HG02943 (cell line): ENCODE data around the gene YPEL1.

ENCODE experiments used
- ATAC-seq: cut with Tn5 transposase; IDR thresholded peaks from one replicate; pipeline ENCODE4 v1.9.1; 2021; ENCODE audit warnings: mild to moderate bottlenecking, low read depth, moderate library complexity; ENCODE audit not compliant: unreplicated experiment

Gene YPEL1

DNA sequence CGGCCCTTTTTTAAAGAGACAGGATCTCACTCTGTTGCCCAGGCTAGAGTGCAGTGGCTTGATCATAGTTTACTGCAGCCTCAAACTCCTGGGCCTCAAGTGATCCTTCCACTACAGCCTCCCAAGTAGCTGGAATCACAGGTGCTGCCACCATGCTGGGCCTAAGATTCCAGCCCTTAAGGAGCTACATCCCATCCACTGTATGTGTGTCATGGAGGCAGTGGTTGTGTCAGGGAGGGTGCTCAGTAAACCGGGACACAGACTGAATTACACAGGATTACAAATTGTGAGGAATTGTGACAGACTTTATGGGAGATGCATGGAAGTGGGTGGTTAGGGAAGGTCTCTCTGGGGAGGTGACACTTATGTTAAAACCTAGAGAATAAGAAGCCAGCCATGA lies 71.9 kb downstream of the YPEL1 start:
- no peak for ATAC-seq

DNA sequence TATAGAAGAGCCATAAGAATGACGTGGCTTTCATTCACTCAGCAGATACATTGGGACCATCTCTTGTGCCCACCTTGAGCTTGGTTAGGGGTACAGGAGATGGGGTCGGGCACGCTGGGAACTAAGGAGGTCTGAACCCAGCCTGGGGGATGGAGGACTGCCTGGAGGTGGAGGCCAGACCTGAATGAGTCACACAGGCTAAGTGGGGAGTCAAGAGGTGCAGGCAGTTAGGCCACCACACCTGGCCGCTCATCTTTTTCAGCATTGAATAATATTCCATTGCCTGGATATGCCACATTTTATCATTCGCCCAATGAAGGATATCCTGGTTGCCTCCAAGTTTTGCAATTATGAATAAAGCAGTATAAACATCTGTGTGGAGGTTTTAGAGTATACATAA lies 73.6 kb downstream of the YPEL1 start:
- no peak for ATAC-seq

DNA sequence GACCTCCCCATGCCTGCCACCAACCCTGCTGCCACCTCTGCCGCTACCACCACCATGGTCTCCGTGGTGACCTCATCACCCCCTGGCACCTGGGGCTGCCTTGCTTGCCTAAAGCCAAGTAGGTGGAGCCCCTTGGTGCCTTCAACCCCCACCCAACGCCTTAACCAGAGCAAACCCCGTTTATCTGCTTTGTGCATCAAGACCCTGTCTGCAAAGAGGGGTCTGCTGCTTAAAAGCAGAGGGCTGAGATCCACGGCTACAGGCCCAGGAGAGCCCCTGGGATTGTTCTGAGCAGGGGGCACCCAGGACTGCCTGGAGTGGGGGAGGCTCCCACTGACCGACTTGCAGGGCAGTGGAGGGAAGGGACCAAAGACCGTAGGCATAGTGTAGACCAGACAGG lies 74.7 kb downstream of the YPEL1 start:
- no peak for ATAC-seq

DNA sequence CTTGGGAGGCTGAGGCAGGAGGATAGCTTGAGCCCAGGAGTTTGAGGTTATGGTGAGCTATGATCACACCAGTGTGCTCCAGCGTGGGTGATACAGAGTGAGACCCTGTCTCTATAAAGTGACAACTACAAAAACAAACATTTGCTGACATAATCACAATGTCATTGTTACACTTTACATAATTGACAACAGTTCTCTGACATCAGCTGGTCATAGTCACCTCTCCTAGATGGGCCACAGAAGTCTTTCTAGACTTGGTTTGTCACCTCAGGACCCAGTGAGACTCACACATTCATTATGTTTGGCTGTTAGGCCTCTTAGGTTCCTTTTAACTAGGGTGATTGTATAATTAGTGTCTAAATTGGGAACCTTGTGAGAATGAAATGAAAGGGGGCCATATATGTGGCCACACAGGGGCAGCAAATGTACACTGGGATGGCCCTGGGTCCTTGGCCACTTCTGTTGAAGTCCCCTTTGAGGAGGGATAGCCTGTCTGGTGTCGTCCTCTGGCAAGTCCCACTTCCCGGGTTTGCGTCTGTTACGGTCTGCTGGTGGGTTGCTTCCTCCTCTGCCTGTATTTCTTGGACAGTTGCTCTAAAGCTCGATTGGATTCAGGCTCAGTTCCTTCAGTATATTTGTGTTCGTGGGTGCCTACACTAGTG lies 75.6 kb downstream of the YPEL1 start:
- no peak for ATAC-seq

DNA sequence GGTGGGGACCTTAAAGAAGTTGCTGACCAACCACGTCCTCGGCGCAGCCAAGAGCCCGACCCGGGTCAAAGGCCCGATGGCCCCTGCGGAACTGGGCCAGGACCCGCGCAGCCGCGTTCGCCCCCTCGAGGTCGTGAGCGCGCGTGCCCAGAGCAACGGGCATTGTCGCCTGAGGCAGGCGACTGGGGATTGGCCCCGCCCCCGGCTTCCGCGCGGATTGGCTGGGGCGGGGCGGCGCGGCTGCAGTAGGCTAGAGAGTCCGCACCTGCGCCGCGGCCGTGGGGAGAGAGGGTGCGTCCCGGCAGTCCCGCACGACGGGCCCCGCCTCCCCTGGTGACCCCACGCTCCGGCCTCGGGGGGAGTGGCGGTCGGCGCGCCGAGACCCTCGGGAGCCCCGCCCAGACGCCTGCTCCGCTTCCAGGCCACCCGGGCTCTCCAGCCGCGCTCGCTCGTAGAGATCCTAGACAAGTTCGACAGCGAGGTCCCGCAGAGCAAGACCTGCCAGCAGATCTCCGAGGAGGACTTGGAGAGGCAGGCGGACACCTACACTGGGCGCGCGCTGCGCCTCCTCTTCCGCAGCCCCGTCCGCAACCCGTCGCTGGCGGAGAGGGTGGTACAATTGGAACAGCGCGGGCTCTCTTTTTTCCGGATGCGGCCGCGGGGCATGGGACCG lies 78.1 kb downstream of the YPEL1 start:
- peak; percentile 46 for ATAC-seq

DNA sequence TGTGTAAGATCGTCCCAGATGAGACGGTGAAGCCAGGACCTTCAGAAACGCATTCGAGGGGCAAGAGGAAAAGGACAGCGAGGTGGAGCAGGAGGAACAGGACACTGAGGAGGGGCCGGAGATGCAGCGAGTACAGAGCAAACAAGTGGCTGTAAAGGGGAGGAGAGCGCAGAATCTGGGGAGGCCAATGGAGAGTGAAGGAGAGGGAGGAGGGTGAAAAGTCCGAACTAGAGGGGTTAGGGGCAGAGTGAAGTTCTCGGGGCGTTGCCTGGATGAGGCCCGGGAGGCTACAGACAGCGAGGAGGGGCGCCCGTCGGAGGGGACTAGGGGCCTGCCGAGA lies 78.6 kb downstream of the YPEL1 start:
- no peak for ATAC-seq

DNA sequence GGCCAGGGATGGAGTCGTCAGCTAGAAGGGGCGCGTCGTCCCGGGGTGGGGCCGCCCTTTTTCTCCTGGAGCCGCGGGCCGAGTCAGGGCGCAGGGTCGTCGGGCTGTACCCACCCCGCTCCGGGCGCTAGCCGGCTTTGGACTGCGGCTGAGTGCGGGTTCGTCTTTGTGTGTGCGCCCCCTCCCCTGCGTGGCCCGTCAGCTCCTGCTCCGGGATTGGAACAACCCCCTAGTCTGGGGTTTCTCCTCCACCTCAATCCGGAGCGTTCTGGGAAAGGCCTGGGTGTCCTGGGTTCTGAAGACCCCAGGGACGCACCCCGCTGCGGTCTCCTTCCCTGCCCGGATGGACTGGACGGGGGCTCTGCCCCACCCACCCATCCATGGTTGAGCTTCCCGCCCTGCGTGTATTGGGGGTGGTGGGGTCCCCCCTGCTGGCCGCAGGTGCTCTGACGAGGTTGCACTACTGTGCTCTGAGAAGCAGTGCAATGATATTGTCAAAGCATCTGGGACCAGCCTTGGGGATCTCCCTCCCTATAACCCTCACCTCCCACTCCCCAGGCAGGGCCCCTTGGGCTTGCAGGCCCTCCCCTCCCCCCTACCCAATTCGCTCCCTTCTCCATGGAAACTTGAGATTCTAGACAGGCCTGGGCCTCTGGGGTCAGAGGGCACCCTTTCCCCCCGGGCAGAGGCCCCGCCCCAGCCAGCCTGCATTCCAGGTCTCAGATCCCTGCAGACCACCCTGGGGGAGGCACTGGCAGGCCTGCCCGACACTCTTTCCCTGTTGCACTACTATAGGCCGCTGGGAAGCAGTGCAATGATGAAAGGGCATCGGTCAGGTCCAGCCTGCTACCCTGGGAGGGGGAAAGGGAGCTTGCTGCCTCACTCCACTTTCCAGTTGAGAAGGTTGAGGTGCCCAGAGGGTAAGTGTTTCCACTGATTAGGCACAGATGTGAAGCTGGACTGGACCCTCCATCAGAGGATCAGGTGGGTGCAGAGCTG lies 82.7 kb downstream of the YPEL1 start:
- ATAC-seq = no peak

DNA sequence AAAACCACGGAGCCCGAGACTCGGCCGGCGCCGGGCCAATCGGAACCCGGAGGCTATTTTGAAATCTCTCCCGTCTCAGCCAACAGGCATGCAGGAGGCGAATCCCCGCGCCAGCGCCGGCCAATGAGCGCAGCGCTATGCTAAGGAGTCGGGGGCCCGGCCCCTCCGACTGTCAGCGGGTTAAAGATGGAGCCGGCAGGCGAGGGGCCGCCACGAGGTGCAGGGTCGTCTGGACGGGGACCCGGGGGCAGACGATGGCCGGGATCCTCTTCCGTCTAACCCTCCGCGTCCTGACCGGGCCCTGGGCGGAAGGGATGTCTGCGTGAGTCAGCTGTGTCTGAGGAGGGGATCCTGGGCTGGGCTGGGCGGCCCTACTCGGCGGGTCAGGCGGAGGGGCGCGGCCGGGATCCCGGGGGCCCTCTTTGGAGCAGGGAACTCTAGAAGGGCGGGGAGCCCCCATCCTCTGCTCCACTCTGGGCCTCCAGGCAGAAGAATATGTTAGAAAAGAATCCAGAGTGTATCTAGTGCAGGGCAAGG lies 83.5 kb downstream of the YPEL1 start:
- ATAC-seq = no peak

DNA sequence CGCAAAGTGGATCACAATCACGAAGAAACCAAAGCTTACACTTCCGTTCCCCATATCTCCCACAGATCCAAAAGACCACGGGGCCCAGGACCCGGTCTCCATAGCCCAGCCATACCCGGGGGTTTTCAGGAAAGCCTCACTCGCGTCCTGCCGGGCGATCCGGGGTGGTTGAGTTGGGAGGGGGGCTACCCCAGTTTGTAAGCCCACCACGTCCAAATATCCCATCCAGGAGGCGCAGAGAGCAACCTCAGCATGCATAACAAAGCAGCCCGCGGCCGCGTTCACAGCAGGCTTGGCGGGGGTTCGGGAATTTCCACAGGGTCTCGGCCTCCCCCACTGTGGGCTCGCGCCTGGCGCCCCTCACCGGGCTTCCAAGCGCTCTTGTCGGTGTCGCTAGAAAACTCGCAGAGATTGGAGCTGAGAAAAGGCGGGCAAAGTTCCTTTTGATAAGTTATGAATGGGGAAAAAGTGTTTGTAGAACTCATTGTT lies 84.0 kb downstream of the YPEL1 start:
- no peak for ATAC-seq

DNA sequence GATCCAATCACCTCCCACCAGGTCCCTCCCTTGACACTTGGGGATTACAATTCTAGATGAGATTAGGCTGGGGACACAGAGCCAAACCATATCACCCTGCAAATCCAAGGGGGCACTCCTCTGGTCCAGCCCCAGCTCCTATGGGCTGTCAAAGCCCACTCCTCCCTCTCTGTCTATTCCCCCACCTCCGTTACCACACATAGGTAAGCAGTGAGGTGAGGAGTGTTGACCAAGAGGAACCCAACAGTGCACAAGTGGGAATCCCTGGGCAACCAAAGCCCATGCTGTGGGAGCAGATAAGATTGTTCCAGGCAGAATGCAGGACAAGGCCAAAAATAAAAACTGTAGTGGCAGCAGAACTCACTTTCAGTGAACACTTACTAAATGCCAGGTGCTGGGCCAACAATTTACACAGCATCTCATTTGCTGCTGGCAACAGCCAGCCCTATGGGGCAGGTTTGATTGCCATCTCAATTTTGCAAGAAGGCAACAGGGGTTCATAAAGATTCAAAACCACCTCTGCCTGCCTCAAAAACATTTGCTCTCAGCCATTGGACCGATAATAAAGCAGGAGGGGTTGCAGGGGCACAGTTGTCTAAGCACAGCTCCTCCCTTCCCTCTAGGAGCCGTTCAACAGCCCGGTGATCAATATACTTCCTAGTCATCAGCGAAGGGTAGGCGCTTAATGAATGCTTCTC lies 84.6 kb downstream of the YPEL1 start:
- ATAC-seq = no peak

DNA sequence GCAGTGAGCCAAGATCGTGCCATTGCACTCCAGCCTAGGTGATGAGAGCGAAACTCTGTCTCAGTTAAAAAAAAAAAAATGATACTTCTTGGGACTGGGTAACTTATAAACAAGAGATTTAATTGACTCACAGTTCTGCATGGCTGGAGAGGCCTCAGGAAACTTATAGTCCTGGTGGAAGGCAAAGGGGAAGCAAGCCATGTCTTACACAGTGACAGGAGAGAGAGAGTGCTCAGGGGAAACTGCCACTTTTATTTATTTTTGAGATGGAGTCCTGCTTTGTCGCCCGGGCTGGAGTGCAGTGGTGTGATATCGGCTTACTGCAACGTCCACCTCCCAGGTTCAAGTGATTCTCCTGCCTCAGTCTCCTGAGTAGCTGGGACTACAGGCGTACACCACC lies 85.3 kb downstream of the YPEL1 start:
- ATAC-seq = no peak
